OCI-LY7 (cell line): ENCODE results near the gene CLMP.
"Not testable (repeated sequence)": the region's sequence is repeated elsewhere in the genome, so short reads cannot be mapped to it uniquely, and the experiment has no call there.

Source experiments
- EZH2phosphoT487 ChIP-seq: fragments of 200-600 bp; sonication (generic); IDR thresholded peaks from 2 replicates; pipeline ENCODE4 v1.6.1; 2018; ENCODE audit warnings: low read depth, borderline replicate concordance, mild to moderate bottlenecking, mixed run types, antibody characterized with exemption, low read length, moderate library complexity, mixed read lengths
- TF ChIP-seq, protein P1 (sequence below): fragments of 200-600 bp; sonication (generic); conservative IDR thresholded peaks from 2 replicates; pipeline ENCODE4 v1.5.1; 2014; ENCODE audit warnings: mild to moderate bottlenecking, antibody characterized with exemption, low read length, moderate library complexity, mixed read lengths

DNA sequence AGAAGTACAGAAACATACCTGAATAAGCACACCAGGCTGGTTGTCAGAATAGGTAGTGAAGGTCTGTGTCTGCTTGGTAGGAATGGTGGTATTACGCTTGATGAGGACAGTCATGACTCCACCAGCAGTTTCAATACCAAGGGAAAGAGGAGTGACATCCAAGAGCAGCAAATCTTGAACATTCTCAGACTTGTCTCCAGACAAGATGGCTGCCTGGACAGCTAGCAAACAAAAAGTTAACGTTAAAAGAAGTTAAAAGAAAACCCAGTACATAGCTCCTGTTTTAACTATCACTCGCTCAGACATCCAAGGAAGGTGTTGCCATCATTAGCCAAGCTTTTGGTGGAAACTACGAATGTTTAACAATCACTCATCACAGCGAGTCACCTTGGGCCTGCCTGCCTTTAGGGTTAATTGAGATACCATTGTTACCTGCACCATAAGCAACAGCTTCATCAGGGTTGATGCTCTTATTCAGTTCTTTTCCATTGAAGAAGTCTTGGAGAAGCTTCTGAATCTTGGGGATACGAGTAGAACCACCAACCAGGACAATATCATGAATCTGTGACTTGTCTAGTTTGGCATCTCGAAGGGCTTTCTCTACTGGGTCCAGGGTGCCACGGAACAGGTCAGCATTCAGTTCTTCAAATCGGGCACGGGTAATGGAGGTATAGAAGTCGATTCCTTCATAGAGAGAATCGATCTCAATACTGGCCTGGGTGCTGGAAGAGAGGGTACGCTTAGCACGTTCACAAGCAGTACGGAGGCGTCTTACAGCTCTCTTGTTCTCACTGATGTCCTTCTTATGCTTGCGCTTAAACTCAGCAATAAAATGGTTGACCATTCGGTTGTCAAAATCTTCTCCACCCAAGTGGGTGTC, 135.8 kb downstream of the CLMP start:
- TF ChIP-seq, protein P1, sequence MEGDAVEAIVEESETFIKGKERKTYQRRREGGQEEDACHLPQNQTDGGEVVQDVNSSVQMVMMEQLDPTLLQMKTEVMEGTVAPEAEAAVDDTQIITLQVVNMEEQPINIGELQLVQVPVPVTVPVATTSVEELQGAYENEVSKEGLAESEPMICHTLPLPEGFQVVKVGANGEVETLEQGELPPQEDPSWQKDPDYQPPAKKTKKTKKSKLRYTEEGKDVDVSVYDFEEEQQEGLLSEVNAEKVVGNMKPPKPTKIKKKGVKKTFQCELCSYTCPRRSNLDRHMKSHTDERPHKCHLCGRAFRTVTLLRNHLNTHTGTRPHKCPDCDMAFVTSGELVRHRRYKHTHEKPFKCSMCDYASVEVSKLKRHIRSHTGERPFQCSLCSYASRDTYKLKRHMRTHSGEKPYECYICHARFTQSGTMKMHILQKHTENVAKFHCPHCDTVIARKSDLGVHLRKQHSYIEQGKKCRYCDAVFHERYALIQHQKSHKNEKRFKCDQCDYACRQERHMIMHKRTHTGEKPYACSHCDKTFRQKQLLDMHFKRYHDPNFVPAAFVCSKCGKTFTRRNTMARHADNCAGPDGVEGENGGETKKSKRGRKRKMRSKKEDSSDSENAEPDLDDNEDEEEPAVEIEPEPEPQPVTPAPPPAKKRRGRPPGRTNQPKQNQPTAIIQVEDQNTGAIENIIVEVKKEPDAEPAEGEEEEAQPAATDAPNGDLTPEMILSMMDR: not testable (repeated sequence)
- not testable (repeated sequence) for TF ChIP-seq EZH2phosphoT487
